ENCODE data around the gene MVK.

MVK gene

DNA sequence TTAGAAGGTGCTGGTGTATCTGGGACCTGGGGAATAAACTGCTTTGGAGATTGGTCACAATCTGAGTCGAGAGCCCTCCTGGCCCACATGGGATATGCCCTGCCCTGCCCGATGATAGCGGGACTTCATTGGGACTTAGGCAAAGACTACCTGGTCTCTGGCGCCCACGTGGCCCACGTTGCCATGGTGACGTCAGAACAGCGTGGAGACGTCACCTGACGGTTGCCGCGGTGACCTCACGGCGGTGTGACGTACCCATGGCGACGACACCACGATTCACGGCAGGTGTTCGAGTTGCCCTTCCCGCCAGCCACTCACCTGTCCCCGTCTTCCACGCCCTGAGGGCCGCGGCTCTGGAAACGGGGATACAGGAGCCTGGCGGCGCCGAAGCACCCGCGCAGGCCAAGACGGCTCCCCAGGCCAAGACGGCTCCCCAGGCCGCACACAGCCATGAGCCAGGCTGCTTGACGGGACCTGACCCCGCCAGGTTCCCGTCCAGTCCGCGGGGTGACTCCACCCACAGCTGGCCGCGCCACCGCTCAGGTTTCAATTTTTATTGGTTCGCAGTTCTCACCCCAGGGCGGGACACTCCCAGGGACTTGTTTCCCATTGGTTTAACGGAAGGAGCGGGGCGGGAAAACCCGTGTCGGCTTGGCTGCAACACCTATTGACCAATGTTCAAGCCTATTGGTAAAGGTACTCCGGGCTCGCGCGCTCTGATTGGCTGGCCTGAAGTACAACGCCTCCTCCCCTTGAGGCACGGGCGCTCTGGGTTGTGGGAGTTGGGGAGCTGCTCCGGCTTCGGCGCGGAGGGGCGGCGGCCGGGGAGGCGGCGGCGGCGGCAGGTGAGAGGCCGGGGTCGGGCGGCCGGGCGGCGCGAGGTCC is at the start of gene MVK, which contains the start of gene MMAB:
Gene MVK (plus strand): TSS at position 766 of the 885 bp plus-strand sequence. CDS start 1,029 bp downstream, outside the sequence.
Gene MMAB (minus strand): TSS at position 476 of the 885 bp plus-strand sequence. CDS start 24 bp downstream, at position 452.
- DNase-seq (ENCODE audit: low read depth): peak; percentile 99

DNA sequence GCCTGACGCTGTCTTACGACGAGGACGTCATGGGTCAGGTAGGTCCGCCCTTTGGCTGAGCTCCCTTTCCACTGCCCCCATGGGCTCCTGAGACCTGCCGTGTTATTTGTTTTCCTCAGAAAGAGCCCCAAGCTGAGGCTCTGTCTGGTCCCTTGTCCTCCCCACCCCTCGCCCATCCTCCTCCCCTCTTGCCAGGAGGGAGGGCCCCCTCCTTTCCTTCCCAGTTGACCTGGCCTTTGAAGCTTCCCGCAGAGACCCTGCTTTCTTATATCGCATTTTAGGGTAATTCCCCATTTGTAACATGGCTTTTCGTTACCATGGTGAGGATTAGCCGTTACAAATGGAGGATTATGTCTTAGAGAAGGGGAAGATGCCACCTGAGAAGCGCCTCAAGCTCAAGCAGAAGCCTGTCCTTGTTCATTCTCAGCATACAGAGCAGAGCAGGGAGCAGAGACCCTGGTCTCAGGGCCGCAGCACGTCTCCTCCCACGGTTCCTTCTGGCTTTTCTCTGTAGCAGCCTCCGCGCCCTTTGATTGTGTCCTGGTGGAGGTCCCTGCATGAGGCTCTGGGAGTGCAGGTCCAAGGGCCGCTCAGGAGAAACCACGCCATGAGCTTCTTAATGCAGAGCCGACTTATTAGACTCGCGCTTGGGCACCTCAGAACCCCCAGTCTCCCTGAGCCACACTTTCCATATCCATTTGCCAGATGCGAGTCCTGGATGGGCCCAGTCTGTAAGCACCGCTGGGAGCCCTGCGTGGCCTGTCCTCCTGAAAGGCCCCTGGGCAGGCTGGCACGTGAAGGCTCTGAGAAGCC is 48.9 kb upstream of the MVK start:
- DNase-seq (ENCODE audit: low read depth): no peak

DNA sequence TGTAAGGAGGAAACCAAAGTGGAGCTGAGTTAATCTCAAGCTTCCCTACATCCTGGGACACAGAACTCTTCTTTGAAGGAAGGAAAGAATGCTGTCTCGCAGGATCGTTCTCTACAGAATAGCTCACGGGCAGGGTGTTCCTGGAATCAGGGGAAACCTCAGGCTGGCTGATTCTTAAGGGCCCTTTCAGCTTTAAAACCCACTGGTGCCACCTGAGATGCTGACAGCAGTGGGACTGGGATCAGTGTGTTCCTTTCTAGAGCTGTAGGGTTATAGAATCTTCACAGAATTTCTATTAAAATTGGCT is 48.4 kb upstream of the MVK start:
- DNase-seq (ENCODE audit: low read depth): no peak

DNA sequence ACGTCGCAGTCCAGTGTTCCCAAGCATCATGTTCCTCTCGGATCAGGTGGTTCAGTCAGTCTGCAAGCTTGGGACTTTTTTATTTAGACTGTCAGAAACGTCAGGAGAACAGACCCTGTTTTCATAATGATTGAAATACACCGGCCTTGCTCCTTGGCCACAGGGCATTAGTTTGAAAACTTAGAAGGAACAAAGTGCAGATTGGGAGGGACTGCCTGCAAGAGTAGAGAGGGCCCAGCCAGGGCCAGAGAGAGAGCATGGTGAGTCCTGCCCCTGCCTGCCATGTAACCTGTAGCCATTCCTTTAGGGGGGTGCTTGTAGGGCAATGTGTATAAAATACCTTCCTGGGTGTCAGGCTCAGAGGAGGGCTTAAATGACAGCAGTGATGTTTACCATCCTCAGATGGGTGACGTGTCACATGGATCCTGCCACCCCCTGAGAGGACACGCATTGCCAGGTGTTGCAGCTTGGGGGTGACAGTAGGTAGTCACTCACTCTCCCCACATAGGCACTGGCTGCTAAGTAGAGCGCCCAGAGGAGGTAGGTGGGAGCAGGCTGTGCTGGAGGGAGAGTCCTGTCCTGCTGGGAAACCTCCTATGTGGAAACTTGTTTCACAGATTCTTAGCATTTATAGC is 46.0 kb upstream of the MVK start:
- no peak for DNase-seq (ENCODE audit: low read depth)

DNA sequence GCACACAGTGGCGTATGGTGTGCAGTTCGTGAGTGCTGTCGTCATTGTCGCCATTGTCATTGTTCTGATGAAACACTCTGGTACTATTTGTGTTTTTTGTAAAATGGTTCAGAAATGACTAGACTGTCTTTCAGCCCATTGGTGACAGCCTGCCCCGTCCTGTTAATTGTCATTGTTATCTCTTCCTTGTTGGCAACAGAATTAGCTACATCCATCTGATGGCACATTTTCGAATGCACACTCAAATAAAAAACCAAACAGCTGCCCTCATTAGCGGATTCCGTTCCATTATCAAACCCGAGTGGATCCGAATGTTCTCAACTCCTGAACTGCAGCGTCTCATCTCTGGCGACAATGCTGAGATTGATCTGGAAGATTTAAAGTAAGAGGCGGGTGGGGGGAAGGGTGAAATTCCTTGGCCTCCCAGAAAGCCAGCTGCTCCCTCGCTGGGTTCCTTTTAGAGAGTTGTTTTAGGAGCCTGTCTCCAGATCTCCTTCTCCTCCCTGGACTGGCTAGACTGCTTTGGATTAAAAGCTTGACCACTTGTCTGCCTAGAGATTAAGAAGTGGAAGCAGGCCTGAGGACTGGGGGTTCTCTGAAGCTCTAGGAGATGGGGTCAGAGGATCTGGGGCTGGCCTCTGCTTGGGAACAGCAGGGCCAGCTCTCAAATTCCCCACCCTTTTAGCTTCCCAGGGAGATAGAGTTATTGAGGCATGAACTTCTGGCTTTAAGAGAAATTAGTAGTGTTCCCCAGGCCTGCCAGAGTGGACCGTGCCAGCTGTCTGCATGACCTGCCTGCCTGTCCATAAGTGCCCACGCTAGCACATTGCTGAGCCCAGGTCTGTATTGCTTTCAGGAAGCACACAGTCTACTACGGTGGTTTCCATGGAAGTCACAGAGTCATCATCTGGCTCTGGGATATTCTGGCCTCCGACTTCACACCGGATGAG is 43.6 kb upstream of the MVK start:
- DNase-seq (ENCODE audit: low read depth): no peak

DNA sequence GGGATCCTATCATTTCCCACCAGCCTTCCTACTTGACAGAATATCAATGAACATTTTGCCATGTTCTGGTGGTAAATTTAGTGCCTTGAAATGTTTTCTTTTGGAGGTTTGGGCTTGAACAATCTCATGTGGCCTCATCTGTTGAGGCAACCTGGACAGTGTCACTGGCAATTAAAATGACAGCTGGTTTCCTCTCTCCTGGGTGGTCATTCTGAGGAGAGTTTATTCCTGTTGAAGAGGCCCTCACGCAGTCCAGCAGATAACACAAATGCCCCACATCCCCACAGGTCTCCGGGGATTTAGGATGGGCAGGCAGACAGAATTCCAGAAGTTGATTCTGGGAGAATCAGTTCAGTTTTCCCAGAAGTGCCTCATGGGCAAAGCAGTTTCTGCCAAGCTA is 42.2 kb upstream of the MVK start:
- no peak for DNase-seq (ENCODE audit: low read depth)

DNA sequence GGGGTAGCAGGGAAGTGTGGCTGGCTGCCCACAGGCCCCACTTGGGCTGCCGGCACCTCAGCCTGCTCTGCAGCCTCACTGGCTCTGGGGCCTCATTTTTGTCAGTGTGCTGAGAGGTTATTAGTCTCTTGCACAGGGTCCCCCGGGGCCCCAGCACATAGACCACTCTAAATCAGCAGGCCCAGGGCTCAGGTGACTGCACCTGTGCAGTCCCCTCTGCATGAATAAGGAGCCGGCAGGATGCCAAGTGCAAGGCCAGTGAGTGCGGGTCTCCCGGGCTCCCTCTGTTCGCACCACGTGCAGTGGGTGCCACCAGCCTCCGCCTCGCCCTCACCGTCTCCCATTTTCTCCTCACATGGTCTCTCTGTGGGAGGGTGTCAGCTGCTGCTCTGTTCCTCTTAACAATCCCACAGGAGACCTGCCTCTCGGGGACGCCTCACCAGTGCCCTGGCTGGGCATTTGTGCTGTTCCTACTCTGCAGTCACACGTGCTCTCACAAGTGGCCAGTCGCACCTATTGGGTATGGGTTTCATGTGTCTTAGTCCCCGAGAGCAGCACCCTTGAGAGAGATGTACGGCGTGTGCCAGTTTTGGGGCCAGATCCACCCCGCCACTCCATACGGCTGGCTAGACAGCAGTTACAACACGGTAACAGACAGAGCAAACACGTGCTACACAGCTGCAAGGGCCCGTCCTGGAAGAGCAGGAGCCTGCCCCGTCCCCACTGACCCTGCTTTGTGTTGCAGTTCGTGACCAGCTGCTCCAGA is 40.7 kb upstream of the MVK start:
- DNase-seq (ENCODE audit: low read depth): no peak

DNA sequence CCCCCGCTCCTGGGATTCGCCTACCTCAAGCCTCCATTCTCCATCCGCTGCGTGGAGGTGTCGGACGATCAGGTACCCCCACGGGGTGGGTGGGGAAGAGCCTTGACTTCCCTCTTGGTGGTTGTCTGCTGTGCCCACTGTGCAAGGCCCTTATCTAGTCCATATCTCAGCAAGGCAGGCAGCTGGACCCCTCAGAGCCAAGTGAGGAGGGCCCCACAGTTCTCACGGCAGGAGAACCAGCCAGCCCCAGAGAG is 40.2 kb upstream of the MVK start:
- no peak for DNase-seq (ENCODE audit: low read depth)

DNA sequence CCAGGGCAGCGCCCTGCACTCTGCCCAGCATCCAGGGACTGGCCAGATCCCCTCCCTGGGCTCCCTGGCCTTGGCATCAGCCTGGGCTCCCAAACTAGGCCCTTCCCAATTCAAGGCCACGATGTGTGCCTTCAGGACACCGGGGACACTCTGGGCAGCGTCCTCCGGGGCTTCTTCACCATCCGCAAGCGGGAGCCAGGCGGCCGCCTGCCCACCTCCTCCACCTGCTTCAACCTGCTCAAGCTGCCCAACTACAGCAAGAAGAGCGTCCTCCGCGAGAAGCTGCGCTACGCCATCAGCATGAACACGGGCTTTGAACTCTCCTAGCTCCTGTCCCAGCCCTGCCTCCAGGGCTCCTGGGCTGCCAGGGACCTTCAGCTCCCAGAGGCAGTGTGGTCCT is 39.1 kb upstream of the MVK start:
- no peak for DNase-seq (ENCODE audit: low read depth)

DNA sequence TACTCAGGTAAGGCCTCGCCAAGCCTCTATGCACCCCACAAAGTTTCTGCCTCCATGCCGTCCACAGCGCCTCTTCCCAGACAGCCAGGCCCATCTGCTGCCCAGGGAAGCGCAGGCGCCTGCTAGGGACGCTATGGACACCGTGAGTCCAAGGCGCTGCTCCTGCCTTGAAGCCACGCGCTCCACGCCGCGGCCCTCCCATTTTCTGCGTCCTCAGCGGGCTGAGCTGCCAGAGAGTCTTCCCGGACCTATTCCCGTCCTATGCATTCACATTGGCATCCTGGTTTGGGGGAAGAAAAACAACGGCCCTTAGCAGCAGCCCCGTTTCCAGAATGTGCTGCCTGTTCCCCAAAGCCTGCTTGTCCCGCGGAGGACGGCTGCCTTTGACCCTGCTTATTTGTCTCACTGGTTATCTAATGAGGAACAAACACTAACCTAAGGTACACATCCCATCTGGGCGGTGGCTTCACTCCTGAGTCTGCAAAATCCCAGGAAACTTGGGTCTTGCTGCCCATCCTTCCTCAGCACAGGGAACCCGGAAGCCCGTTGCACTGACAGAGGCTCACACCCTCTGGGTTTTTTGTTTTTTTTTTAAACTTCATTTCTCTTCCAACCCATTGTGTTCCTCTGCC is 38.2 kb upstream of the MVK start:
- DNase-seq (ENCODE audit: low read depth): no peak

DNA sequence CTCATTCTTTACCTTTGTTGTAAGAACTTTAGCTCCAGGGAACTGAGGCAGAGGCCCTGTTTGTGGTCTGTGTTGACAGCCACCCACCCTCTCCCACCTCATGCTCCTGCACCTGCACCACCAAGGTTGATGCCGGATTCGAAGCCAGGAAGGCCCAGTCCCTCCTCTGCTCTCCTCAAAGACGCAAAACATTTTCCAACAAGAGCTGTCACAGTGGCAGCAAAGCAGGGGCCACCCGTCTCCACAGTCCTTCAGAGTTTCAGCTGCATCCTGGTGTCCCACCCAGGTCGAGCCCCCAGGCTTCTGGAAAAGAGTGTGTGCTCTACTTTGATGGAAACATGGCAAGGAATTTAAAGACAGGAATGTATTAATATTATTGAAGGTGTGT is 37.7 kb upstream of the MVK start:
- DNase-seq (ENCODE audit: low read depth): no peak

DNA sequence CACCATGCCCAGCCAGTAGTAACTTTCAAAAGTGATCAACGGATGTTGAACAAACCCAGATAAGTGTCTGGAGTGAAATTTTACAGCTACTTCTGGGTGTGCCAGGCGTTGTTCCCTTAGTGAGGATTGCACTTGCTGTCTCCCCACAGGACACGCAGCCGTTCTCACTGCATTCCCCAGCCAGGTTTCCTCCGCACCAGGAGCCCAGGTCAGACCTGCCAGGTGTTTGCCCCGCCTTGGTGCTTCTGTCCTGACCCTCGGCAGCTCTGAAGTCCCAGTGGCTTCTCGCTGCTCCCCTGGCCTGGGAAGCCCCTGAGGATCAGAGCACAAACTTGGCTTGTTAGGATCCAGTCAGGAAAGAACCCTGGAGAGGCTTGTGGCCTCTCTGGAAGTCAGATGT is 36.5 kb upstream of the MVK start:
- DNase-seq (ENCODE audit: low read depth): no peak

DNA sequence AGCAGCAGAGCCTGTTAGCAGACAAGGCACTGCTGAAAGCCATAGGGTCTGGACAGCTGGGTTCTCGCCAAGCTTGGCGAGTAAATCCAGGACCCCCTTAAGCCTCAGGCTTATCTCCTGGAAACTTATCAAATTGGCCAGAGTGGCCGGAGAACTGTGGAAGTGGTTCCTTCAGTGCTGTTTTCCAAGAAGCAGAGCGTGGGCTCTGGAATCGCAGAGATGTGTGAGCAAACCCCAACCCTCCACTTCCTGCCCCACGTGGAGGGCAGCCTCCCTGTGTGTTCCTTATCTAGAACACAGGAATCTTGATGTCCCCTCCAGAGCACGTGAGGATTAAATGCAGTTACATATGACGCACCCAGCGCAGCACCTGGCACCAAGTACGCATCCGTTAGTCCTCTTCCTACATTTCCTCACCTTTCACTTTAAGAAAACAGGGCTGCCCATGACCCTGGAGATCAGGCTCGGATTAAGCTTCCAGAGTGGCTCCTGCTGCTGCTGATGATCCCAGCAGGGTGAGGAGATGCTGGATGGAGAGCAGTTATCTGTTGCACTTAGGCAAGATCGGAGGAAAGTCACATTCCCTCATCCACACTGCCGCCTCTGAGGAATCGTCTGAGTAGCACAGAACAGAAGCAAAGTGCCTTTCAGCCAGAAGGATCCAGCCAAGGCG is 35.3 kb upstream of the MVK start:
- no peak for DNase-seq (ENCODE audit: low read depth)

DNA sequence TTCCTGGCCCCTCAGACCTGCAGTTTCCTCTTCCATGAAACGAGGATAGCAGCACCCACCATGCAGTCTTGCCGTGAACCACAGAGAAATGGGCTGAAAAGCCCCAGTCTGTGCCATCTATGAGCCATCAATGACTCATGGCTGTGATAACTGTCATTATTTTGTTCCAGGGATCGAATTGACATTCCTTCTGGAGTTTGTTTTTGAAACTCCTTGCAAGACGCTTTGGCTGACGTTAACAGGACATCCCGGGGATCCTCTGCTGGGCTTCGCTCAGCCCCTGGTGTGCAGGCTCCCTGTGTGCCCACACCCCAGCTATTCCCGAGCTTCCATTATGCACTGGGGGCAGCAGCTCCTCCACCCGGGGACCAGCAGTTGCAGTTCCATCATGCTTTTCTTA is 34.1 kb upstream of the MVK start:
- peak; percentile 89 for DNase-seq (ENCODE audit: low read depth)

DNA sequence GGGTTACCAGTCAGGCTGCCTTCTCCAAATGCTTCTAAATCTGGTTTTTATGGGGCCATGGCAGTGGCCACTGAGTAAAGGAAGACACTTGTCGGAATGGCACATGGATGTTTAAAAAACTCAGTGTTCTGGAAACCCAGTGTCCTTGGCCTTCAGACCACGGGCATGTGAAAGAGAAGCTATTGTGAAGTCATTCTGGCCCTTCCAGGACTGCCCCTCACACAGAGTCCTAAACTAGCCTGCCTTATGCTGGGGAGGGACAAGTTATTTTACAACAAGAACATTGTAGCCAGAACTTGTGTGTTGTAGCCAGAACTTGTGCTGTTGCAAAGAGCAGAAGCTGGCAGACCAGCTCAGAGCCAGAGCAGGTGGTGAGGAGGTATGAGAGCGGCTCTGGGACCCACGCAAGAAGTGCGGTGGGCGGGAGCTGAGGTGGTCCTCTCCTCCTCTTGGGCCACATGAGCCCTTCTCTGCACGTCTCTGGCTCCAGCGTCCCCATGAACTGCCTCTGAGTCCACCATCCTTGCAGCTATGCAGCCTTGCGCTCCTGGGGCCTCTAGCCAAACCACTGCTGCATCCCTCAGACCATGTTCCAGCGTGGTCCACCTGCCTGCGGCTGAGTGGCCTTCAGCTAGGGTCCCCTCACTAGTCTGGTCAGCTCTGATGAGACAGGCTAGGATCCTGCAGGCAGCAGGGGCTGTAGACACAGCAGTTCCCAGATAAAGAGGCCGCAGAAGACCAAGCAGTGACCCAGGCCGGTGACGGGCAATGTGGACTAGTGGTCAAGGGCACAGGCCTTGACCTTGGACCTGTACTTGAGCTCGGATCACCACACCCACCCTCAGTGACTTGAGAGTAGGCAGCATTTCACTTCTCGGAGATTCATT is 32.8 kb upstream of the MVK start:
- DNase-seq (ENCODE audit: low read depth): no peak

DNA sequence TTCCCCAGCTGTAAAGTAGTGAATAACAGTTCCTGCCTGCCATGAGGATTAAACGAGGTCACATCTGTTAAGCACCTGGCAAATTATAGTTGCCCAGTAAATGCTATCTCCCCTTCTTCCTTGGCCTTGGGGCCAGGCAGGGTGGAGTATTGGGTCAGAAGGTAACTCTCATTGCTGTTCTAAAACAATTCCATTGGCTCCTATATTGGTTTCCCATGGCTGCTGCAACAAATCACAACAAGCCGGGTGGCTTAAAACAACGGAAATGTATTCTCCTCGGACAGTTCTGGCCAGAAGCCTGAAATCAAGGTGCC is 32.2 kb upstream of the MVK start:
- no peak for DNase-seq (ENCODE audit: low read depth)

DNA sequence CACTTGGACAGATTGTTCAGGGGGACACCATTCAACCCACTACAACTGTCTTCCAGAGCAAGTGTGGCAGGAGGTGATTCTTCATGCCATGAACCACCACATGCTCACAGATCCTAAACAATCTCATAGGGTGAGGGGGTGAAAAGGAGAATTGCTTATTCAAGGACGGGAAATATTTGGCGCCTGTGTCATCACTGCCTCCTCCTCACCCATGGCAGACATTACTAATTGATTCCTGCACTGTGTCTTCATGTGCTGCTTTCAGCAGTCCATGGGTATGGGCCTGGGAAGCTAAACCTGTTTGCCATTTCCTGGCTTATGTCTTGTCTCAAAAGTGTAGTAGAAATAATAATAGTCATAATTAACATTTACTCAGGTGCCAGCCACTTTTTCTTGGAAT is 31.6 kb upstream of the MVK start:
- DNase-seq (ENCODE audit: low read depth): peak; percentile 93

DNA sequence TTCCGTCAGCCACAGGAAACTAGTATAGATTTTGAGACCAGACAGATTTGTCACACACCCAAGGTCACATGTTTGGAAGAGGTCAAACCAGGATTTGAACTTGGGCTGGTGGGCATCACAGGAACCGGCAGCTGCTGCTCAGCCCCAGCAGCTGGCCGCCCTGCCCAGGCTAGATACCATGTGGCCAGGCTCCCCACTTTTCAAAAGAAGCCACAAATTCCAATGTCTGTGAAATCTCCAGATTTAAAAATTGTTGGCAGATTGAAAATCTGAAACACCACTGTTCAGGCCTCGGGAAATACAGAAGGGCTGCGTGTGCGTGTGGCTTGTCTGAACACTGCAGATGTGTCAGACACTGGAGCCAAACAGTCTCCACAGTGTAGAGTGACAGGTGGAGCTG is 30.7 kb upstream of the MVK start:
- no peak for DNase-seq (ENCODE audit: low read depth)

DNA sequence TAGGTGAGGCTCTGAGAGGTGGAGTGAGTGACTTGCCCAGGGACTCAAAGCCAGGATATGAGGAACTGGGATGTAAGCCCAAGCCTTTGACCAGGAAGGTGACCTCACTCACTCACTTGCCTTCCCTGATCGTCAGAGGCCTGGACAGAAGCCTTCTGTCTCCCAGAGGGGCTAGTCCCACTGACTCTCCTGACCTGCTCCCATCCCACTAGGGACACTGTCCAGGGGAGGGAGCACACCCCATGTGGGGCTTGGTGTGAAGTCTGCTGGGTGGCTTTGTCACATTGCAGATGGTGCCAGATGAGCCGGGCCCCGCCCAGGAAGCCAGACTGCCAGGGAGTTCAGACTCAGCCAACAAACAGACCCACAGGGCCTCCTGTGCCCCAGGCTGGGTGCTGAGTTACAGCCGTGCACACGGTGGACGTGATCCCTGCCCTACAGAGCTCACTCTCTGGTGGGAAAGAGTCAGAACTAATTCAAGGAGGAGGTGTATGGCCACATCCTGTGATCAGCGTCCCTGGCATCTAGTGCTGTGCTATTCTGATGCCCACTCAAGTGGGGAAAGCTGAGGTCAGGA is 28.6 kb upstream of the MVK start:
- peak; percentile 71 for DNase-seq (ENCODE audit: low read depth)

Measured in ELR (cell line).